Measurements from ENCODE around the gene TOM1L1.

Gene TOM1L1

DNA sequence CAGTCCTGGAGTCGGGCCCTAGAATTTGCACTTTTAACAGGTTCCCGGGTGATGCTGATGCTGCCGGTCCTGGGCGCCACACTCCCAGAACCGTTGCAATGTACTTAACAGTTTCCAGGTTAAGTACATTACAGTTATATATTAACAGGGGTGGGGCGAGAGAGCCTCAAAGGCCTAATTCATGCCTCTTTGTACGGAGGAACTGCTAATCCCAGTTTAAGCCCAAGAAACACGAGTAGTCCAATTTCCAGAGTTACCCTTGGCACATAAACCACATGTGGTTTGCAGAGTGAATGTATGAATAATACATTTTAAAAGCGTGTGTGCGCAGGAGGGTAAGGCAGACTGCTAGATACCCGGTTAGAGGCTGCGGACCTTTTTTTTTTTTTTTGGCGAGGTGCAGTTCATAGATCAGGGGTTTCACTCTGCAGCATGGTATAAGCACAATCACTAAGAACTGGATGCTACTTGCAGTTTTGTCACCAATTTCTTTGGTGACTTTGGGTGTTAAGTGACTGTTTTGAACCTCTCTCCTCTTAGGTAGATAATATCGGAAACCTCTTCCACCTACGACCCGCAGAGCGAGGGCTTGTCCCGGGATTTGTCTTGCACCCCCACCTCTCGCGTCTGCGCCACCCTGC, 67.1 kb downstream of the TOM1L1 start:
- Histone ChIP-seq H3K4me3 (ENCODE audit: low read depth in 1 of 2, low read length in 1 of 2) (peak overlapping the region; percentile 79 to 83), H3K27me3 (no peaks in the 10 kb centered on the region), H3K9me3 (no peaks in the 10 kb centered on the region), H3K27ac (peak overlapping the region; percentile 56), H3K4me1 (ENCODE audit: control insufficient read depth in 1 of 2, insufficient read depth in 1 of 2, low read depth in 1 of 2, low read length in 1 of 2) (peaks cover 12 to 17% of the 10 kb centered on the region in 2 experiments), H3K36me3 (peaks cover 22% of the 10 kb centered on the region)
- TF ChIP-seq, protein P1, sequence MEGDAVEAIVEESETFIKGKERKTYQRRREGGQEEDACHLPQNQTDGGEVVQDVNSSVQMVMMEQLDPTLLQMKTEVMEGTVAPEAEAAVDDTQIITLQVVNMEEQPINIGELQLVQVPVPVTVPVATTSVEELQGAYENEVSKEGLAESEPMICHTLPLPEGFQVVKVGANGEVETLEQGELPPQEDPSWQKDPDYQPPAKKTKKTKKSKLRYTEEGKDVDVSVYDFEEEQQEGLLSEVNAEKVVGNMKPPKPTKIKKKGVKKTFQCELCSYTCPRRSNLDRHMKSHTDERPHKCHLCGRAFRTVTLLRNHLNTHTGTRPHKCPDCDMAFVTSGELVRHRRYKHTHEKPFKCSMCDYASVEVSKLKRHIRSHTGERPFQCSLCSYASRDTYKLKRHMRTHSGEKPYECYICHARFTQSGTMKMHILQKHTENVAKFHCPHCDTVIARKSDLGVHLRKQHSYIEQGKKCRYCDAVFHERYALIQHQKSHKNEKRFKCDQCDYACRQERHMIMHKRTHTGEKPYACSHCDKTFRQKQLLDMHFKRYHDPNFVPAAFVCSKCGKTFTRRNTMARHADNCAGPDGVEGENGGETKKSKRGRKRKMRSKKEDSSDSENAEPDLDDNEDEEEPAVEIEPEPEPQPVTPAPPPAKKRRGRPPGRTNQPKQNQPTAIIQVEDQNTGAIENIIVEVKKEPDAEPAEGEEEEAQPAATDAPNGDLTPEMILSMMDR (IDR thresholded peaks at IDR 0.05): no peak

DNA sequence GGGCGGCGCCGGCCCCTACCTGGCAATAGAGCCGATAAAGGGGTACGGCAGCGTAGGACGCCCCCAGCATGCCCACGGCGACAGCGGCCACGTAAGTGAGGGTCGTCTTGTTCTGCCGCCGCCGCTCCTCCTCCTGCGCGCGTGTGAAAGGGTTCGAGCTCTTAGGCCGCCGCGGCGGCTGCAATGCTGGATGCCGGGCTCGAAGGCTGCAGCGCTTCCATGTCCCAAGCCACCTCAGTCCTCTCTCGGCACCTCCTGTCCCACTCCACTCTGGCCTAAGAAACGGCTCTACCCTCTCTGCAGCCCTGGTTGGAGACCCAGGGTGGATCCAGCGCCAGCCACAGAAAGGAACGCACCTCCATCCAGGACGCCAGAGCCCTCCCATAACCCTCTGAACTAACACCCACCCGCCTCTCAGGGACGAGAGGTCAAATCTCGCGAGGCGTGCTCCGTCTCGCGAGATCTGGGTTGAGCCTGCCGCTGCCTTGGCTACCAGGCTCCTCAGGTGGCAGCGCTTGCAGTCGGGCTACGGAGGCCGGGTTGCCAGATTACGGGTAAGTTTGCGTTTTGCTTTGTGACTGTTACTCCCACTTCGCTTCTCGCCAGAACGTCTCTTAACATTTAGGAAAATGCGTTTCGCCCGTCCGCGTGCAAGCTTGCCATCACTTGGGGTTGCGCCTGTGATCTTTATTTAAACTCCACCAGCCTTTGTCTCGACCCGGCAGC, 67.8 kb downstream of the TOM1L1 start, which contains the start of the genes COX11 and STXBP4:
TSS of gene COX11 (minus strand) at position 393 of the 726 bp plus-strand sequence. CDS start at position 385, 8 bp downstream.
TSS of gene STXBP4 (plus strand) at position 504 of the 726 bp plus-strand sequence. CDS start 17,455 bp downstream, outside the sequence.
- Histone ChIP-seq H3K4me1 (ENCODE audit: control insufficient read depth in 1 of 2, insufficient read depth in 1 of 2, low read depth in 1 of 2, low read length in 1 of 2) (peaks cover 12 to 17% of the 10 kb centered on the region in 2 experiments), H3K9me3 (no peaks in the 10 kb centered on the region), H3K27me3 (no peaks in the 10 kb centered on the region), H3K27ac (peak within 1 kb of the TSS; percentile 56), H3K36me3 (peaks cover 15% of the 10 kb centered on the region), H3K4me3 (ENCODE audit: low read depth in 1 of 2, low read length in 1 of 2) (peak within 1 kb of the TSS; percentile 79 to 83)
- TF ChIP-seq, protein P1 (IDR thresholded peaks at IDR 0.05): no peak

DNA sequence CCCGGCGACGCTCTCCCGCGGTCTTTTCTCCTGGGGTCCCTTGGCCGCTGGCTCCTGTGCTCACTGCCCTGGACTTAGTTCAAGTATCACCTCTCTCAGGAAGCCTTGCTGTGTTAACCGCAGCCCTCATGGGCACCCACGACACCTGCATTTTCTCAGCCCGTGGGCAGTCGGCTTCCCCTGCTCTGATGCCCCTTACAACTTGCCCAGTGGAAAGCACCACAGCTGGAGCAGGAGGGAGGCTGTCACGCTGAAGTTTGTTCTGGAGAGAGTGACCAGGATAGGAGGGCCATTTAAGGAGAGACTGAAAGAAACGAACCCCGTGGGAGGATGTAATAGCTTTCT, 68.3 kb downstream of the TOM1L1 start:
- H3K27ac ChIP-seq: peak overlapping the region; percentile 56
- TF ChIP-seq, protein P1 (IDR thresholded peaks at IDR 0.05): no peak
- peak overlapping the region; percentile 79 to 83 for H3K4me3 ChIP-seq (ENCODE audit: low read depth in 1 of 2, low read length in 1 of 2)
- H3K27me3 ChIP-seq: no peaks in the 10 kb centered on the region
- peaks cover 9% of the 10 kb centered on the region for H3K36me3 ChIP-seq
- peaks cover 12 to 17% of the 10 kb centered on the region in 2 experiments for H3K4me1 ChIP-seq (ENCODE audit: control insufficient read depth in 1 of 2, insufficient read depth in 1 of 2, low read depth in 1 of 2, low read length in 1 of 2)
- no peaks in the 10 kb centered on the region for H3K9me3 ChIP-seq

DNA sequence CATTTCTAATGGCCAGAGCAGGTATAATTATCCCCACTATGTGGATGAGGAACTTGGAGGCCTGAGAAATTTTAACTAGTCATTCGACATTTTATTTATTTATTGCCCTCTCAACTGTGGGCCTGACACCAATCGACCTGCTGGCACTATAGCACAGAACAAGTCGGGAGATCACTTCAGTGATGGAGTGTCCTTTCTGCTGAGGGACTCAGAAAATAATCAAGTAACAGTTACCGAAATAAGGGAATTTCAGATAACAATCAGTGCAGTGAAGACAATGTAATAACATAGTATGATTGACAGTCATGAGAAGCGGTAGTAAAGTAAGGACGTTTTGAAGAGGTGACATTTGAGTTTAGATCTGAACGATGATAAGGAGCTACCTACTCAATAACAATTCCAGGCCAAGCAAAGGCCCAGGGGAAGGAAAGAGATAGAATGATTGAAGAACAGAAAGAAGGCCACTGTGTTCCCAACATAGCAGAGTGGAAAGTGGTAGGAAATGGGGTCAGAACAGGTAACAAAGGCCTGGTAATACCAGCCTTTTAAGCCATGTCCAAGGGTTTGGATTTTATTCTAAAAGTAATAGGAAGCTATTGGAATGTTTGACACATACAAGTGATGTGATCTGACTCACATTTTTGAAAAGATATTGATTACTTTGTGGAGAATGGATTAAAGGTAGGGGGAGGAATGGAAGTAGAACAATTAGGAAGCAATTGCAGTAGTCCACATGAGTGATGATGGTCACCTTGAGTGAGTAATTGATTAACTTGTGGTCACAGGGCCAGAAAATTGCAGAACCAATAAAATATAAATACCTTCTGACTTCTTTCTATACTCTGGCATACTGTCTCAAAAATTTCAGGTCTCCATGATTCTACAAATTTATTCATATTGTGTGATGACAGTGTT, 69.3 kb downstream of the TOM1L1 start:
- TF ChIP-seq, protein P1 (IDR thresholded peaks at IDR 0.05): no peak
- no peaks in the 10 kb centered on the region for H3K36me3 ChIP-seq
- peaks cover 12 to 17% of the 10 kb centered on the region in 2 experiments for H3K4me1 ChIP-seq (ENCODE audit: control insufficient read depth in 1 of 2, insufficient read depth in 1 of 2, low read depth in 1 of 2, low read length in 1 of 2)
- no peak overlapping the region for H3K4me3 ChIP-seq (ENCODE audit: low read depth in 1 of 2, low read length in 1 of 2)
- H3K27me3 ChIP-seq: no peaks in the 10 kb centered on the region
- no peaks in the 10 kb centered on the region for H3K9me3 ChIP-seq
- H3K27ac ChIP-seq: no peak overlapping the region

DNA sequence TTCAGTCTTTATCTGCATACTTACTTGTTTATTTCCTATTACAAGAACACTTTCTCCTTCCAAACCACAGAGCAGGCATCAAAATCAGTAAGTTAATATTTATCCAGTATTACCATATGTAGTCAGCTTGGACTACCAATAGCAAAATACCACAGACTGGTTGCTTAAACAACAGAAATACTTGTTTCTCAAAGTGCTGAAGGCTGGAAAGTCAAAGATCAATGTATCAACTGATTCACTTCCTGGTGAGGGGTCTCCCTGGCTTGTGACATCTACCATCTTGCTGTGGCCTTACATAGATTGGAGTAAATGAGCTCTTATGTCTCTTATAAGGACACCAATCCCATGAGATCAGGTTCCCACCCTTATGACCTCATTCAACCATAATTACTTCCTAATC, 70.5 kb downstream of the TOM1L1 start:
- TF ChIP-seq, protein P1 (IDR thresholded peaks at IDR 0.05): no peak
- Histone ChIP-seq H3K9me3 (no peaks in the 10 kb centered on the region), H3K4me1 (ENCODE audit: control insufficient read depth in 1 of 2, insufficient read depth in 1 of 2, low read depth in 1 of 2, low read length in 1 of 2) (peaks cover 12 to 17% of the 10 kb centered on the region in 2 experiments), H3K36me3 (no peaks in the 10 kb centered on the region), H3K4me3 (ENCODE audit: low read depth in 1 of 2, low read length in 1 of 2) (no peak overlapping the region), H3K27me3 (no peaks in the 10 kb centered on the region), H3K27ac (no peak overlapping the region)
